Ovary (tissue), 9 donors: Measurements from ENCODE around the gene KRT85. TPM values are rescaled to one million over a fixed set of nuclear protein-coding genes. Genes with fewer than 3 reads are reported as not detected.

Experiments
- DNase-seq, 5 donors: peaks; one replicate each; pipeline ENCODE4 v3.0.0-alpha.2; 2019 to 2020
- H3K27ac ChIP-seq, 2 donors: fragments of 200-600 bp; one replicate each; pipeline versions ENCODE4 v1.5.1 to v1.8.0; 2019 to 2022
- H3K27me3 ChIP-seq: fragments of 200-600 bp; one replicate; pipeline ENCODE4 v1.8.0; 2022
- H3K36me3 ChIP-seq: fragments of 200-600 bp; sonication (generic); one replicate; pipeline ENCODE4 v1.5.1; 2019
- H3K4me1 ChIP-seq: one replicate; pipeline ENCODE4 v1.8.1; 2013; ENCODE audit warnings: mild to moderate bottlenecking, moderate library complexity; ENCODE audit not compliant: insufficient read depth
- H3K4me3 ChIP-seq: fragments of 200-600 bp; sonication (generic); one replicate; pipeline ENCODE4 v1.5.1; 2017
- H3K9me3 ChIP-seq, 2 donors: fragments of 200-600 bp in 1 of 2; sonication (generic) in 1 of 2; one replicate each; pipeline versions ENCODE4 v1.5.1 to v1.8.1; 2013 to 2019; ENCODE audit warnings: mild to moderate bottlenecking in 1 of 2, moderate library complexity in 1 of 2
- CTCF ChIP-seq, 3 donors: fragments of 450-650 bp in 2 of 3; fragments of 200-600 bp in 1 of 3; IDR thresholded peaks; one replicate each; pipeline versions ENCODE4 v1.5.1 to v1.8.0; 2016 to 2022; ENCODE audit warnings: antibody characterized with exemption in 3 of 3, mild to moderate bottlenecking in 1 of 3
- EP300 ChIP-seq: sonication (generic); formaldehyde crosslinking; IDR thresholded peaks from one replicate; pipeline ENCODE4 v1.6.1; 2017; ENCODE audit warnings: antibody characterized with exemption
- POLR2A ChIP-seq: fragments of 450-650 bp; IDR thresholded peaks from one replicate; pipeline ENCODE4 v1.6.1; 2017; ENCODE audit warnings: antibody characterized with exemption, mild to moderate bottlenecking, moderate library complexity
- WGBS, 3 donors: extraction: QIAGEN DNeasy Blood & Tissue Kit in 1 of 3; methylation state at CpG; one replicate each; pipeline versions ENCODE4 v1.1.5 to v1.1.7; 2013 to 2017; 5-methylcytosine and 5-hydroxymethylcytosine counted together
- intact Hi-C, 4 donors: fragments of 100-400 bp; cut with DNase I; formaldehyde crosslinking; loops; one replicate each; pipeline versions ENCODE4 v1.11.0 to v1.15.1; 2022 to 2023
- polyA plus RNA-seq, 2 donors: library from polyadenylated mRNA; stranded (reverse); fragments of 200-250 nt in 1 of 2; fragments of 350-450 nt in 1 of 2; fragmentation: Illumina TruSeq in 1 of 2; extraction: RNeasy Lipid Tissue Mini Kit (QIAGEN cat#74804) in 1 of 2; gene quantifications; one replicate each; pipeline ENCODE4 v1.2.3, GENCODE V29; 2013 to 2014
- total RNA-seq, 7 donors: library from RNA; depleted of rRNA in 2 of 7; stranded (reverse); fragments of >200 nt in 2 of 7; fragmentation: NEBNext Ultra II Directional in 3 of 7; extraction: Animal tissue kit (Norgen Biotek cat#: 25700) in 3 of 7; gene quantifications; one replicate each; pipeline versions ENCODE4 v1.1.0 to v1.2.4, GENCODE V29; 2016 to 2023
- donor health status: DM: no; HTN: no; CAD: no; lungs with moderate emphysema.
- donor health status: DM: no; HTN: no; CAD: no.
- donor health status: Bipolar disorder and iron deficiency.
- donor health status: DM: yes; HTN: yes; CAD: no.
- donor health status: DM: no; HTN: no; CAD: no.
- donor health status: DM: yes; HTN: yes; CAD: no.

The KRT85 gene
- total and polyA plus RNA-seq, 9 donors, result not detected

GRCh38 chr12:52350021-52350620 lies 17.2 kb downstream of the KRT85 start:
- intact Hi-C loops, result no loop called here
- H3K4me1 ChIP-seq, result no peaks in the 10 kb centered on the region
- H3K4me3 ChIP-seq, result no peak overlapping the region
- no peaks in the 10 kb centered on the region for H3K36me3 ChIP-seq
- H3K27me3 ChIP-seq, result no peaks in the 10 kb centered on the region
- no peak overlapping the region for H3K27ac ChIP-seq
- H3K9me3 ChIP-seq, result no peaks in the 10 kb centered on the region
- TF ChIP-seq POLR2A (no peak), CTCF (IDR thresholded peaks at IDR 0.05) (no peak), EP300 (no peak)
- DNase-seq, result no peak
- WGBS, 3 donors, result 80 to 89% (median 83%) methylated on average over 8 of the region's 8 CpGs

- Histone ChIP-seq H3K4me3 (no peak overlapping the region), H3K27ac (no peak overlapping the region), H3K36me3 (no peaks in the 10 kb centered on the region), H3K9me3 (no peaks in the 10 kb centered on the region), H3K27me3 (no peaks in the 10 kb centered on the region), H3K4me1 (no peaks in the 10 kb centered on the region)
- TF ChIP-seq EP300 (no peak), CTCF (IDR thresholded peaks at IDR 0.05) (no peak), POLR2A (no peak)
- DNase-seq, result no peak
- WGBS, 3 donors, result 8 to 18% (median 12%) methylated on average over 6 of the region's 6 CpGs
- intact Hi-C loops, result loop anchor here in 1 of 4 donors (10.0 kb wide), 1 partner anchor 784 kb away; no protein-coding TSS in a partner anchor
These were observed 18.1 kb downstream of the KRT85 start for GRCh38 chr12:52349196-52349595.

DNA sequence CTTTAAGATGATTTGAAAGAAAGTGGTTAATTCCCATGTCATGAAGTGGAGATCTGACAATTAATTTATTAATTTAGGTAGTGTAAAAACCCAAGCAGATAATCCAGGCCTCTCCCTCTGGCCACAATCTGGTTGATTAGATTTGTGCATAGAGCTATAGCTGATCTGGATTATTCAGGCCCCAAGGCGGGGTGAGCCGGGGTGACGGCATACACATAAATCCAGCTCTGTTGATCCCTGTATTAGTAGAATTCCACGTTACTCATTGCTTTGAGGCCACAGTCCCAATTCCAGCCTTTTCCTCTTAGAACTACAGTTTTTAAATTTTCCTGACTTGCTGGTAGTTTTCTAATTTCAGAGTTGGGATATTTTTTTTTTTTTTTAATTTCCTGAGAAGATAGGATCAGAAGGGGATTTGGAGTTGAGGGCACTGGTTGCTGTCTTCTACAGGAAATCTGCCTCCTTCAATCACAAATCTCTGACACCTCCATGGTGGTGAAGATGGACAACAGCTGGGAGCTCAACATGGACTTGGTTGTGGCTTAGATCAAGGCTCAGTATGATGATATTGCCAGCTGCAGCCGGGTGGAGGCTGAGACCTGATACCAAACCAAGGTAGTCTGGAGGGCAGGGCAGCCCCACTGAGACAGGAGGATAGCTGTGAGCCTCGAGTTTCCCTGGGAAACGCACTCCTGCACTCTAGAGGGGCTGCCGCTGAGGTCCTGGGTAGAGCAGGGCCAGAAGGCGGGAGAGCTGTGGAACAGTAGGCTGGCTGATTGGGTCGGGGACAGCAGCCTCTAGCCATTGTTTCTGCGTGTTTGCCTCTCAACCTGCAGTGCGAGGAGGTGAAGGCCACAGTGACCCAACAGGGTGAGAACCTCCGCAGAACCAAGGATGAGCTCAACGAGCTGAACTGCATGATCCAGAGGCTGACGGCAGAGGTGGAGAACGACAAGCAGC lies 19.4 kb downstream of the KRT85 start:
- Histone ChIP-seq H3K9me3 (no peaks in the 10 kb centered on the region), H3K27ac (no peak overlapping the region), H3K36me3 (no peaks in the 10 kb centered on the region), H3K27me3 (no peaks in the 10 kb centered on the region), H3K4me3 (no peak overlapping the region), H3K4me1 (no peaks in the 10 kb centered on the region)
- no peak for TF ChIP-seq EP300
- no peak for TF ChIP-seq POLR2A
- no peak for TF ChIP-seq CTCF (IDR thresholded peaks at IDR 0.05)
- intact Hi-C loops, result loop anchor here in 1 of 4 donors (10.0 kb wide), 1 partner anchor 783 kb away; no protein-coding TSS in a partner anchor
- no peak for DNase-seq
- 65 to 76% (median 67%) methylated on average over 16 of the region's 16 CpGs for WGBS, 3 donors

- Histone ChIP-seq H3K27ac (no peak overlapping the region), H3K9me3 (no peaks in the 10 kb centered on the region)
These were observed 20.3 kb downstream of the KRT85 start for GRCh38 chr12:52347016-52347415.

More at GRCh38 chr12:52347016-52347415, 20.3 kb downstream of the KRT85 start:
- Histone ChIP-seq H3K36me3 (no peaks in the 10 kb centered on the region), H3K4me3 (no peak overlapping the region), H3K27me3 (no peaks in the 10 kb centered on the region), H3K4me1 (no peaks in the 10 kb centered on the region)
- WGBS, 3 donors, result 77 to 83% (median 82%) methylated on average over 9 of the region's 9 CpGs
- no peak for DNase-seq
- intact Hi-C loops, result loop anchor here in 1 of 4 donors (10.0 kb wide), 1 partner anchor 782 kb away; no protein-coding TSS in a partner anchor
- TF ChIP-seq POLR2A (no peak), EP300 (no peak), CTCF (IDR thresholded peaks at IDR 0.05) (no peak)
